Upper lobe of left lung (tissue), 6 donors: ENCODE measurements around the gene RAP1B. TPM values are rescaled to one million over a fixed set of nuclear protein-coding genes. Genes with fewer than 3 reads are reported as not detected.

Experiments used
- ATAC-seq, 2 donors: fragments of 200-7000 bp; cut with Tn5 transposase; one replicate each; pipeline ENCODE4 v1.9.1; 2022; ENCODE audit warnings: mild to moderate bottlenecking in 2 of 2, moderate library complexity in 2 of 2; ENCODE audit not compliant: low FRiP score in 2 of 2
- DNase-seq, 2 donors: peaks; one replicate each; pipeline ENCODE4 v3.0.0-alpha.2; 2019 to 2020
- H3K27ac ChIP-seq, 4 donors: fragments of 200-600 bp; sonication (generic); one replicate each; pipeline ENCODE4 v1.5.1; 2016 to 2019
- H3K27me3 ChIP-seq, 4 donors: fragments of 200-600 bp; sonication (generic); one replicate each; pipeline ENCODE4 v1.5.1; 2017 to 2019
- H3K36me3 ChIP-seq, 4 donors: fragments of 200-600 bp; sonication (generic); one replicate each; pipeline ENCODE4 v1.5.1; 2016 to 2019
- H3K4me1 ChIP-seq, 4 donors: fragments of 200-600 bp; sonication (generic); one replicate each; pipeline ENCODE4 v1.5.1; 2018 to 2019
- H3K4me3 ChIP-seq, 4 donors: fragments of 200-600 bp; sonication (generic); one replicate each; pipeline ENCODE4 v1.5.1; 2017 to 2019; ENCODE audit warnings: mild to moderate bottlenecking in 2 of 4, moderate library complexity in 1 of 4
- H3K9me3 ChIP-seq, 4 donors: fragments of 200-600 bp; sonication (generic); one replicate each; pipeline ENCODE4 v1.5.1; 2018 to 2019
- CTCF ChIP-seq, 6 experiments: fragments of 450-650 bp in 4 of 6; fragments of 200-600 bp in 2 of 6; sonication (generic) in 2 of 6; IDR thresholded peaks; one replicate each; pipeline ENCODE4 v1.5.1; 2016 to 2019; ENCODE audit warnings: antibody characterized with exemption in 6 of 6
- EP300 ChIP-seq, 4 donors: sonication (generic); formaldehyde crosslinking; IDR thresholded peaks; one replicate each; pipeline ENCODE4 v1.5.1; 2017; ENCODE audit warnings: antibody characterized with exemption in 4 of 4, control low read depth in 2 of 4
- POLR2A ChIP-seq, 4 donors: fragments of 450-650 bp; IDR thresholded peaks; one replicate each; pipeline ENCODE4 v1.5.1; 2016 to 2017; ENCODE audit warnings: antibody characterized with exemption in 4 of 4, mild to moderate bottlenecking in 2 of 4
- POLR2AphosphoS5 ChIP-seq, 2 donors: sonication (generic); formaldehyde crosslinking; IDR thresholded peaks; one replicate each; pipeline ENCODE4 v1.5.1; 2017; ENCODE audit warnings: antibody characterized with exemption in 2 of 2
- WGBS, 2 donors: methylation state at CpG; one replicate each; pipeline ENCODE4 v1.1.5; 2017 to 2018; 5-methylcytosine and 5-hydroxymethylcytosine counted together
- total RNA-seq, 6 donors: library from RNA; depleted of rRNA in 4 of 6; stranded (reverse); fragments of >200 nt in 4 of 6; gene quantifications; one replicate each; pipeline versions ENCODE4 v1.1.0 to v1.2.1, GENCODE V29; 2016 to 2021
- donor health status: DM: no; HTN: no; CAD: no; lungs with moderate emphysema.
- donor health status: DM: no; HTN: yes; CAD: no; lungs with severe emphysema.

RAP1B gene
- total RNA-seq, 6 donors from 2014 or later: 135 to 208 (median 162) TPM

GRCh38 chr12:68614769-68615168 is 4.1 kb downstream of the RAP1B start:
- 36 to 38% methylated on average over 2 of the region's 2 CpGs for WGBS, 2 donors
- H3K27ac ChIP-seq: no peak overlapping the region
- ATAC-seq: no peak
- peaks cover 47 to 81% (median 73%) of the 10 kb centered on the region in 4 donors for H3K4me1 ChIP-seq
- DNase-seq: no peak
- no peaks in the 10 kb centered on the region for H3K27me3 ChIP-seq
- no peak for TF ChIP-seq CTCF (IDR thresholded peaks at IDR 0.05)
- TF ChIP-seq POLR2AphosphoS5 (IDR thresholded peaks at IDR 0.05): no peak
- TF ChIP-seq EP300 (IDR thresholded peaks at IDR 0.05): no peak
- no peak for TF ChIP-seq POLR2A (IDR thresholded peaks at IDR 0.05)
- peak overlapping the region in 1 of 4 donors; percentile 66 for H3K4me3 ChIP-seq
- H3K36me3 ChIP-seq: no peaks in the 10 kb centered on the region
- no peaks in the 10 kb centered on the region for H3K9me3 ChIP-seq

GRCh38 chr12:68617160-68617926 is 6.6 kb downstream of the RAP1B start:
- no peak for DNase-seq
- Histone ChIP-seq H3K27me3 (no peaks in the 10 kb centered on the region), H3K9me3 (no peaks in the 10 kb centered on the region), H3K36me3 (no peaks in the 10 kb centered on the region), H3K4me1 (peaks cover 72 to 98% (median 94%) of the 10 kb centered on the region in 4 donors), H3K4me3 (no peak overlapping the region), H3K27ac (no peak overlapping the region)
- TF ChIP-seq EP300 (IDR thresholded peaks at IDR 0.05): no peak
- TF ChIP-seq POLR2AphosphoS5 (IDR thresholded peaks at IDR 0.05): no peak
- no peak for TF ChIP-seq CTCF (IDR thresholded peaks at IDR 0.05)
- TF ChIP-seq POLR2A (IDR thresholded peaks at IDR 0.05): no peak
- no peak for ATAC-seq
- WGBS, 2 donors: 70 to 78% methylated on average over 4 of the region's 4 CpGs

- DNase-seq: no peak
- TF ChIP-seq POLR2AphosphoS5 (IDR thresholded peaks at IDR 0.05) (no peak), EP300 (IDR thresholded peaks at IDR 0.05) (no peak), CTCF (IDR thresholded peaks at IDR 0.05) (no peak), POLR2A (IDR thresholded peaks at IDR 0.05) (no peak)
- H3K4me3 ChIP-seq: no peak overlapping the region
- no peak for ATAC-seq
- H3K4me1 ChIP-seq: peaks cover 61 to 96% (median 86%) of the 10 kb centered on the region in 4 donors
- no peak overlapping the region for H3K27ac ChIP-seq
- H3K27me3 ChIP-seq: no peaks in the 10 kb centered on the region
- no peaks in the 10 kb centered on the region for H3K9me3 ChIP-seq
- no peaks in the 10 kb centered on the region for H3K36me3 ChIP-seq
Measured at GRCh38 chr12:68619541-68619940, 8.8 kb downstream of the RAP1B start.

- Histone ChIP-seq H3K36me3 (peaks cover 0 to 3% (median 0%) of the 10 kb centered on the region in 4 donors), H3K4me3 (no peak overlapping the region), H3K27me3 (no peaks in the 10 kb centered on the region), H3K27ac (peak overlapping the region in 1 of 4 donors; percentile 27), H3K4me1 (peaks cover 54 to 92% (median 80%) of the 10 kb centered on the region in 4 donors), H3K9me3 (no peaks in the 10 kb centered on the region)
- ATAC-seq (no peak), DNase-seq (no peak)
- WGBS, 2 donors: 79 to 82% methylated on average over 10 of the region's 10 CpGs
- TF ChIP-seq EP300 (IDR thresholded peaks at IDR 0.05): no peak
- TF ChIP-seq POLR2A (IDR thresholded peaks at IDR 0.05): no peak
- TF ChIP-seq POLR2AphosphoS5 (IDR thresholded peaks at IDR 0.05): no peak
- TF ChIP-seq CTCF (IDR thresholded peaks at IDR 0.05): no peak
Measured at GRCh38 chr12:68620519-68621471, 10.1 kb downstream of the RAP1B start.
